Measurements from ENCODE around the gene LRRC75A.

DNA sequence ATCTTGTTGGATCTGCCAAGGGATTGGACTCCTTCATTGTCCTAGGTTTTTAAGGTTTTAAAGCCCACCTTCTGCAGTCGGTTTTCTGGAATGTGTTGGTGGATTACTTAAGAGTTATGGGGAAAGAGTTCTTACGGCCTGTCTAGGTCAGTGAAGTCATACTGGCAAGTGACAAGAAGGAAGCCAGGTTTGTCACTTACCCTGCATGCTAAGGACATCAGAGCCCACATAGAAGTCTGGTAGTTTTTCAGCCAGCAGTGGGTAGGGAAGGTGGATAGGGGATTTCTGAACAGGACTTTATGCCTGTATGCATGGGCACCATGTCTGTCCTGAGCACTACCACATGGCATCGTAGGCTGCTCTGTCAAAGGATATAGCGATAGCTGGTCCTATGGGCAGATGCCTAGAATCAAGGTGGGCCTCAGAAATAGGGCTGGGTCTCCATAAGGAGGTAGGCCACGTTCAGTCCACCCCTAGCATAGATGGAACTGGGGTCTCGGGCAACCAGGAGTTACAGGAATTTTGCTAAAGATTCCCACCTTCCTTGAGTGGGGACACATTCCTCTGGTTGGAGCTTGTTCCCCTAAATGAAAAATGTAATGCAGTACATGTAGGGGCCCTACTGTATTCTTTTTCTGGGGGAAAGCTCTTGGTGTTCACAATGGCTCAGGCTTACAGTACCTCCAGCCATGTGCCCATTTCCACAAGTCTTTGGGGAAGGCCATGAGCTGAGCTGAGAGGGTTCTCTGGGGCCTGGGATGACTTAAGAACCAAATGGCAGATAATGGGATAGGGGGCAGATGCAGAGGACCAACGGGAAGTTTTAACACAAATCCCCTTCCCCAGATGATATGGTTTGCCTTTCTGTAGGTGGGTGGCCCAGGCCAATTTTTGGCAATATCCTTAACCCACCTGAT lies 49.1 kb downstream of the LRRC75A start:
- TF ChIP-seq, protein P1, sequence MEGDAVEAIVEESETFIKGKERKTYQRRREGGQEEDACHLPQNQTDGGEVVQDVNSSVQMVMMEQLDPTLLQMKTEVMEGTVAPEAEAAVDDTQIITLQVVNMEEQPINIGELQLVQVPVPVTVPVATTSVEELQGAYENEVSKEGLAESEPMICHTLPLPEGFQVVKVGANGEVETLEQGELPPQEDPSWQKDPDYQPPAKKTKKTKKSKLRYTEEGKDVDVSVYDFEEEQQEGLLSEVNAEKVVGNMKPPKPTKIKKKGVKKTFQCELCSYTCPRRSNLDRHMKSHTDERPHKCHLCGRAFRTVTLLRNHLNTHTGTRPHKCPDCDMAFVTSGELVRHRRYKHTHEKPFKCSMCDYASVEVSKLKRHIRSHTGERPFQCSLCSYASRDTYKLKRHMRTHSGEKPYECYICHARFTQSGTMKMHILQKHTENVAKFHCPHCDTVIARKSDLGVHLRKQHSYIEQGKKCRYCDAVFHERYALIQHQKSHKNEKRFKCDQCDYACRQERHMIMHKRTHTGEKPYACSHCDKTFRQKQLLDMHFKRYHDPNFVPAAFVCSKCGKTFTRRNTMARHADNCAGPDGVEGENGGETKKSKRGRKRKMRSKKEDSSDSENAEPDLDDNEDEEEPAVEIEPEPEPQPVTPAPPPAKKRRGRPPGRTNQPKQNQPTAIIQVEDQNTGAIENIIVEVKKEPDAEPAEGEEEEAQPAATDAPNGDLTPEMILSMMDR (IDR thresholded peaks at IDR 0.05): no peak
- TF ChIP-seq POLR2A (IDR thresholded peaks at IDR 0.05) (no peak), POLR2AphosphoS5 (IDR thresholded peaks at IDR 0.05) (no peak)
